Measurements from ENCODE around the gene PRAME. TPM values are rescaled to one million over a fixed set of nuclear protein-coding genes. Genes with fewer than 3 reads are reported as not detected.
"Not testable (repeated sequence)": the region's sequence is repeated elsewhere in the genome, so short reads cannot be mapped to it uniquely, and the experiment has no call there.

PRAME gene
- total RNA-seq, 1 donor from 2014 or later = 2.2 TPM

DNA sequence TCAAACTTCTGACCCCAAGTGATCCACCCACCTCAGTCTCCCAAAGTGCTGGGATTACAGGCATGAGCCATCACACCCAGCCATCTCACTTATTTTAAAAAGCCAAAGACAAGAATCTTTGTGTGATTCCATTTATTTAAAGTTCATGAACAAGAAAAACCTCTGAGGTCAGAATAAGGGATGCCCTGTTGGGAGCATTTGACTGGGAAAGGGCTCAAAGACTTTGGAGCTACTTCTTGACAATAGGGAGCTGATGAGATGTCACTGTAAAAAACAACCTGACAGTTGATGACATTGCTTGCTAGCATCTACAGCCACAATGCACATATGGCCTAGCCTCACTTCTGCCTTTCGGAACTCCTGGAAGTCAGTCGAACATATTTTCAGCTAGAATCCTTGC is 45.4 kb downstream of the PRAME start:
- DNase-seq (ENCODE audit: low read depth) = no peak
- TF ChIP-seq, protein P1, sequence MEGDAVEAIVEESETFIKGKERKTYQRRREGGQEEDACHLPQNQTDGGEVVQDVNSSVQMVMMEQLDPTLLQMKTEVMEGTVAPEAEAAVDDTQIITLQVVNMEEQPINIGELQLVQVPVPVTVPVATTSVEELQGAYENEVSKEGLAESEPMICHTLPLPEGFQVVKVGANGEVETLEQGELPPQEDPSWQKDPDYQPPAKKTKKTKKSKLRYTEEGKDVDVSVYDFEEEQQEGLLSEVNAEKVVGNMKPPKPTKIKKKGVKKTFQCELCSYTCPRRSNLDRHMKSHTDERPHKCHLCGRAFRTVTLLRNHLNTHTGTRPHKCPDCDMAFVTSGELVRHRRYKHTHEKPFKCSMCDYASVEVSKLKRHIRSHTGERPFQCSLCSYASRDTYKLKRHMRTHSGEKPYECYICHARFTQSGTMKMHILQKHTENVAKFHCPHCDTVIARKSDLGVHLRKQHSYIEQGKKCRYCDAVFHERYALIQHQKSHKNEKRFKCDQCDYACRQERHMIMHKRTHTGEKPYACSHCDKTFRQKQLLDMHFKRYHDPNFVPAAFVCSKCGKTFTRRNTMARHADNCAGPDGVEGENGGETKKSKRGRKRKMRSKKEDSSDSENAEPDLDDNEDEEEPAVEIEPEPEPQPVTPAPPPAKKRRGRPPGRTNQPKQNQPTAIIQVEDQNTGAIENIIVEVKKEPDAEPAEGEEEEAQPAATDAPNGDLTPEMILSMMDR (conservative IDR thresholded peaks at IDR 0.05; ENCODE audit: low read depth, low read length) = no peak

DNA sequence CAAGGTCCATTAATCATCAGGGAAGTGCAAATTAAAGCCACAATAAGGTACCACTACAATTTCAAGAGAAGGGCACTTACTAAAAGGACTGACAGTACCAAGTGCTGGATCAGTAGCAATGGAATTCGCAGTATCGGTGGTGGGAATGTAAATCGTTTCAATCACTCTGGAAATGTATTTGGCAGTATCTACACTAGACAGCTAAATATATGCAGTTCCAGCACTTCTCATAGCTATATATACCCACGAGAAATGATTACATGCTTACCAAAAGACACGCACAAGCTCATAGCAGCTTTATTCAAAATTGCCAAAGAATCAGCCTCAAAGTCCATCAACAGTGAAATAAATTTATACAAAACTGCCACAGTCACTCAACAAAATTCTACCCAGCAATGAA is 46.1 kb downstream of the PRAME start:
- no peak overlapping the region for H3K4me3 ChIP-seq (ENCODE audit: low read depth, low read length)
- TF ChIP-seq, protein P1 (conservative IDR thresholded peaks at IDR 0.05; ENCODE audit: low read depth, low read length) = no peak
- no peak for DNase-seq (ENCODE audit: low read depth)

More for the DNA sequence above, 45.4 kb downstream of the PRAME start:
- no peak overlapping the region for H3K4me3 ChIP-seq (ENCODE audit: low read depth, low read length)

DNA sequence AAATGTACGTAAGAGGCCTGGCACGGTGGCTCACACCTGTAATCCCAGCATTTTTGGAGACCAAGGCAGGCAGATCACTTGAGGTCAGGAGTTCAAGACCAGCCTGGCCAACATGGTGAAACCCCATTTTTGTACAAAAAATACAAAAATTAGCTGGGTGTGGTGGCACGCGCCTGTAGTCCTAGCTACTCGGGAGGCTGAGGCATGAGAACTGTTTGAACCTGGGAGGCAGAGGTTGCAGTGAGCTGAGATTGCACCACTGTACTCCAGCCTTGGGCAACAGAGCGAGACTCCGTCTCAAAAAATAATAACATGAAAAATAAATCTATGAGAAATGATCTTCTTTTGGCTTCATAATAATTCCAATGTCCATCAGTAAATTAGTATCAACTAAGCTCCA is 48.2 kb downstream of the PRAME start:
- not testable (repeated sequence) for H3K4me3 ChIP-seq (ENCODE audit: low read depth, low read length); DNase-seq (ENCODE audit: low read depth)

DNA sequence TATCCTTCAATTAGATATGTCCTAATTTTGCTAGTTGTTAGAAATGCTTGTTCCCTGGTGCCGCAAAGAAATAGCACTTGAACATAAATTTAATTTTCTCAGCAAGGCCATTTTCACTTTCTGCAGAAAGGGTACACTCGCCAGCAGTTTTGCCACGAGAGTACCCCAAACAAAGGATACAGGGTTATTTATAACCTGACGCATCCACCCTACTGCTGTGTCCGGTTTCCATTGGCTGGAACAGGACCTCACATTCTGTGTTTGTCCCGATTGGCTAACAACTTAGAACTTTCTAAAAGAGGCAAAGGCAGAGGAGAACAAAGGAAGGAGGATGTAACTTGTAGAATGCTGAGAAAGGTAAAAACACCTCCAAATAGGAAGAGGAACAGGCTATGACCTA is 49.2 kb downstream of the PRAME start:
- not testable (repeated sequence) for DNase-seq (ENCODE audit: low read depth); H3K4me3 ChIP-seq (ENCODE audit: low read depth, low read length)

DNA sequence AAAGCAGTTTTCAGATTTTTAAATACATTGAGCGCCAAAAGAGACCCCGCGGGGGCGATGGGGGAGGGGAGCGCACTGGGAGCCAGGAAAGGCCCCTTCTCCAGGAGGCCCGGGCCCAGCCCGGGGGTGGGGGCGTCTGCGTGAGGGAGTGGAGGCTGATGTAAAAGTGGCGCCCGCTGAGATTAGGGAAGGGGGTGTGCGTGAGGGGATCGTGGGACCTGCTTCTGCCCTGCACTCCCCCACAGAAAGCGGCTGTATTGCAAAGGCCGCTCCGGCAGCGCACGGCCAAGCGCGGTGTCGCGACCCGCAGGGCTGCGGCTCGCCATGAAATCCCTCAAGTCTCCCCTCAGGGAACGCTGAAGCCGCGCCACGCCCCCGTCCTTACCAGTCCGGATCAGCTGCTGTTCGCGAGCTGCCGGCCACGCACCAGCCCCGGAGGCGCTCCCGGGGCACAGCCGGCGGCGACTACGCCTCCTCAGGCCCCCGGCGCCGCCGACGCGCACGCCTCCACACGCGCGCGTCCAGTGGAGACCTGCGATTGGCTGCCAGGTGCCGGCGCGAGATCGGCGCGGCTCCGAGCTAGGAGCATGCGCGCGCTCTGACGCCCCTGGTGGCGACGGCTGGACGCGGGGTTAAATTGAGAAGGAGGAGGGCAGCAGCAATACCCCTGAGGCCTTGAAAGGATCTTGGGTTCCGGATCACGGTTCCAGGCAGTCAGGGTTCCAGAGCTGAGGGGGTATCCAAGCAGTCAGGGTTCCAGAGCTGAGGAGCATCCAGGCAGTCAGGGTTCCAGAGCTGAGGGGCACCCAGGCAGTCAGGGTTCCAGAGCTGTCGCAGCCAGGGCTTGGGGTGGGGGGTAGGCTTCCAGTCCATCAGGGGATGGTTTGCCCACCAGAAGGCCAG is 50.5 kb downstream of the PRAME start, which contains the start of gene ZNF280B:
ZNF280B (minus strand) TSS at position 469 of the 903 bp plus-strand sequence. CDS start 19,344 bp downstream, outside the sequence.
- no peak for DNase-seq (ENCODE audit: low read depth)
- TF ChIP-seq, protein P1 (conservative IDR thresholded peaks at IDR 0.05; ENCODE audit: low read depth, low read length) = peak; percentile 67
- H3K4me3 ChIP-seq (ENCODE audit: low read depth, low read length) = peak within 1 kb of the TSS; percentile 77

DNA sequence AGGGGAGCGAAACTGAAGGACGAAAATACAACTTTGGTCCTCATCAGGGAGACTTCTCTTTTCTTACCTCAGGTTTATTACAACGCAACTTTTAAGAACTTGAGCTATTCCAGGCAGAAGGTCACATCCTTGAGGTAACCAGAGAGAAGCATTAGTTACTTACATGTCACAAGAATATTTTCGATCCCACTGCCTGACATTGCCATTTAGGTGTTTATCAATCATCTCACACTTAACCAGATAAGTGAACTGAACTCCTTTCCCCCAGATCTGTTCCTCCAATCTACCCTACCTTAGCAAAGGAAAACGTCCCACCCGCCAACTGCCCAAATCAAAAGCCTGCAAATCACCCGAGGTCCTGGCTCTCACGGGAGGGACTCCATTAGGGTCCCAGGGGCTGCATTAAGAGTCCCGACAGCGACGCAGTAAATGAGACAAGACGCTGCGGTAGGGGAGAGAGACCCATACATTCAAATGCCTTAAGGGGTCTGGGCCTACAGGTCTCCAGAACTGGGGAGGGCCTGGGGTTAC is 51.3 kb downstream of the PRAME start:
- H3K4me3 ChIP-seq (ENCODE audit: low read depth, low read length) = peak overlapping the region; percentile 77

DNA sequence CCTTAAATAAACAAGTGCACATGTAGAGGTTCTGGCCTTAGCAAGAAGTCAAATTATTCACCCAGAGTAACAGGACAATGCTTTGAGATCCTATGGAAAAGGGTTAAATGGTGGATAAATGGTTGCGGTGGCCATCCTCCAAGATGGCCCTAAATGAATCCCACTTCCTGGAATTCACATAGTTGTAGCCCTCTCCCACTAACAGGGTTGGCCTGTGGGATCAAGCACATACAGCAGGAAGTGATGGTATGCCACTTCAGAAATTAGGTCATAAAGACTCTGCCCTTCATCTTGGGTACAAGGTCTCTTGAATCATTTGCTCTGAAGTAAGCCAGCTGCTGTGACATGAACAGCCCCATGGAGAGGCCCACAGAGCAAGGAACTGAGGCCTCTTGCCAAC is 52.3 kb downstream of the PRAME start:
- TF ChIP-seq, protein P1 (conservative IDR thresholded peaks at IDR 0.05; ENCODE audit: low read depth, low read length) = no peak
- DNase-seq (ENCODE audit: low read depth) = no peak

More for the DNA sequence above, 51.3 kb downstream of the PRAME start:
- TF ChIP-seq, protein P1 (conservative IDR thresholded peaks at IDR 0.05; ENCODE audit: low read depth, low read length) = no peak
- no peak for DNase-seq (ENCODE audit: low read depth)

DNA sequence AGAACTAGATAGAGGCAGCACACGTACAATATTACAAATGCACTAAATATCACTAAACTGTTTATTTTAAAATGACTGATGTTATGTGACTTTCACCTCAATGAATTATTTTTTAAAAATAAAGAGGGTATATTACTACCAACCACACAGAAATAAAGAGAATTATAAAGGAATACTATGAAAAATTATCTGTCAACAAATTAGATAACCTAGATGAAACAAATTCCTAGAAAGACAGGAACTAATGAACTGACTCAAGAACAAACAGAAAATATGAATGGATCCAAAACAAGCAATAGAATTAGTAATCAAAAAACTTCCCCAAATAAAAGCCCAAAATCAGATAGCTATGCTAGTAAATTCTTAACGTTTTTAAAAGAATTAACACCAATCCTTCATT is 60.8 kb downstream of the PRAME start:
- TF ChIP-seq, protein P1 (conservative IDR thresholded peaks at IDR 0.05; ENCODE audit: low read depth, low read length) = no peak
- no peak for DNase-seq (ENCODE audit: low read depth)
- no peak overlapping the region for H3K4me3 ChIP-seq (ENCODE audit: low read depth, low read length)

More for the DNA sequence above, 52.3 kb downstream of the PRAME start:
- no peak overlapping the region for H3K4me3 ChIP-seq (ENCODE audit: low read depth, low read length)

All from epithelial cell of proximal tubule (primary cell).